ENCODE results near the gene WNT7B.

The WNT7B gene

DNA sequence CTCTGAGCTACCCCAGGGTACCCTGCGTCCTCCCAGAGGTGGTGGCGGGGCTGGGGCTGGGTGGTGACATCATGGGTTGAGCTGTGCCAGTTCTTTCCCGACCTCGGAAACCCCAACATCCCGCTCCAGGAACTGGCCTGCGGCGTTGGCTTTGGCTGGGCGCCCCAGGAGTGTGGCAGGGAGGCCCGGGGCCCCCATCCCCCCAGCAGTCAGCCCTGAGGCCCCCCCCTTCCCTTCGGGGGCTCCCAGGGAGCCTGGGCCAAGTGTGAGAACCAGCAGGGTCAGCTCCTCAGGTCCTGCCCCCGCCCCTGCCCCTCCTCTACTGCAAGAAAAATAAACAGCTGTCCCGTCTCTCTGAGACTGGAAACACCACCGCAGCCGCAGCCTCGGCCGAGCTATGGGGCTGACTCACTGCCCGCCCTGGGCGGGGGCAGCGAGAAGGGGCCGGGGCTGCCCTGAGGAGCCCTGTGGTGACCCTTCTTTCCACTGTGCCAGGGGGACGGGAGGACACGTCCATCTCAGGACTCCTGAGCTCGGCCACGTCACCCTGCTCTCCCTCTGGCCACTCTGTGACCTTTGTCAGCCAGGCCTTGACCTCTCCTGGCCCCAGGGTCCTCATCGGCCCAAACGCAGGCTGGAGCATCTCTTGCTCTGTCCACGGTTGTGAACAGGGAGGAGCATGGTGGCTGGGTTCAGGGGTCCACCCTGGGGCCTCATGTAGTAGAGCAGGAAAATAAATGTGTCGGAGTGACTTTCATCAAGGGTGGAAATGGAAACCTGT lies 73.4 kb downstream of the WNT7B start:
- no peak for DNase-seq (ENCODE audit: low spot score)
- TF ChIP-seq CTCF (IDR thresholded peaks at IDR 0.05; ENCODE audit: extremely low read depth, missing control alignments): no peak

GRCh38 chr22:45897736-45898135 lies 79.2 kb downstream of the WNT7B start:
- no peak for TF ChIP-seq CTCF (IDR thresholded peaks at IDR 0.05; ENCODE audit: extremely low read depth, missing control alignments)
- DNase-seq (ENCODE audit: low spot score): no peak

DNA sequence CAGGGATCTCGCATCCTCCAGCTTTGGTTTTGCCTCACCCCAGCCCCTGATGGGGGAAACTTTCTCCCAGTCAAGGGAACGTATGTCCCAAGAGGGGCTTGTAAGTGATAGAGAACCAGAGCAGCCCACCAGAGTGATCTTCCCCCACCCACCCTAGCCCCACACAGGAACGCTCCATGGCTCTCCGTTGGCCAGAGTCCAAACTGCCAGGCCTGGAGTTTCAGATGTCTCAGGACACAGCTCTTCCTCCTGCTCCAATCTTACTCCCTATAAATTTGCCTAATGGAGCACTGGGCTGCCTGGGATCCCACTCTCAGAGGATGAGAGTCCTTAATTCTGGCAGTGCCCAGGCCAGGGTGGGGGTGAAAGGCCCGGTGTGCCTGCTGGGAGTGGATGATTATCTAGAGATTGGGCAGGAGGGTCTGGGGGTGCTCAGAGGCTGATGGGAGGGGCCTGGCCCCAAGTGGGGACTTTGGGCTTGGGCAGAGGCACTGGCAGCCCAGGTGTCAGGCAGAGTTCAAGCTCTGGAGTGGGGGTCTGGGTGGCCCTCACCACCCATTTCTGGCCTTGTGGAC lies 79.9 kb downstream of the WNT7B start:
- DNase-seq (ENCODE audit: low spot score): no peak
- no peak for TF ChIP-seq CTCF (IDR thresholded peaks at IDR 0.05; ENCODE audit: extremely low read depth, missing control alignments)

GRCh38 chr22:45896153-45896951 lies 80.6 kb downstream of the WNT7B start:
- no peak for TF ChIP-seq CTCF (IDR thresholded peaks at IDR 0.05; ENCODE audit: extremely low read depth, missing control alignments)
- no peak for DNase-seq (ENCODE audit: low spot score)

GRCh38 chr22:45895436-45896152 lies 81.4 kb downstream of the WNT7B start:
- DNase-seq (ENCODE audit: low spot score): no peak
- no peak for TF ChIP-seq CTCF (IDR thresholded peaks at IDR 0.05; ENCODE audit: extremely low read depth, missing control alignments)

DNA sequence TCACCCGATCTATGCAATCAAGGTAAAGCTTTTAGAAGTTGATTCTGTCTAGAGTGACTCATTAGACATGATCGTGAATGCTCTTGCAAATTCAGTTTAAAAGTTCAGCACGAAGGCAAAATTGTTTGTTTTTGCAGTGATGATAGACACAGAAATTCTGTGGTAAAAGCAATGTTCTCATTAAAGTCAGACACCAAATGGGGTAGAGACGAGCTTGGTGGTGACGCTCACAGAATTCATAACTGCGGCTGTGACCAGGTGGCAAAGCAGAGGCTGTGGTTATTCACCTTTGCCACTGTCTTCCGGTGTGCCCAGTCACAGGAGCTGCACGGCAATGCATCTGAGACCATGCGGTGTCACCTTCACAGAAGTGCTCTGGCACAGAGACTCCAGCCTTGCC lies 83.4 kb downstream of the WNT7B start:
- TF ChIP-seq CTCF (IDR thresholded peaks at IDR 0.05; ENCODE audit: extremely low read depth, missing control alignments): no peak
- no peak for DNase-seq (ENCODE audit: low spot score)

All from GM20000 (cell line).